Smooth muscle cell (in vitro differentiated cells): ENCODE data around the gene CD300H. TPM values are rescaled to one million over a fixed set of nuclear protein-coding genes. Genes with fewer than 3 reads are reported as not detected.

Experiments used
- polyA plus RNA-seq: library from polyadenylated mRNA; unstranded; fragments of >200 nt; fragmentation: Nextera tagmentation; extraction: Ambion mirVana; gene quantifications from 2 replicates; pipeline ENCODE4 v1.2.1, GENCODE V29; 2016
- total RNA-seq: library from RNA; depleted of rRNA; stranded (reverse); fragments of >200 nt; gene quantifications from 2 replicates; pipeline ENCODE4 v1.2.3, GENCODE V29; 2014

Gene CD300H
- total and polyA plus RNA-seq, 2 experiments from 2014 or later = 0.65 TPM; not detected in 1

Other genes with a start within 250 kb of the CD300H start
- gene KIF19, start 241.3 kb downstream of the CD300H start, total RNA-seq = not detected in 2 replicates
- not detected in 2 replicates for gene KIF19, start 241.3 kb downstream of the CD300H start, polyA plus RNA-seq
- gene BTBD17, start 205.6 kb downstream of the CD300H start, total RNA-seq = not detected in 2 replicates
- not detected in 2 replicates for gene BTBD17, start 205.6 kb downstream of the CD300H start, polyA plus RNA-seq
- not detected in 2 replicates for gene GPR142, start 200.0 kb downstream of the CD300H start, total RNA-seq
- not detected in 2 replicates for gene GPR142, start 200.0 kb downstream of the CD300H start, polyA plus RNA-seq
- gene GPRC5C, start 135.4 kb downstream of the CD300H start, total RNA-seq = 57.0 and 64.5 TPM in 2 replicates
- gene GPRC5C, start 135.4 kb downstream of the CD300H start, polyA plus RNA-seq = 96.9 and 103 TPM in 2 replicates
- gene CD300A, start 100.9 kb downstream of the CD300H start, total RNA-seq = not detected in 2 replicates
- gene CD300A, start 100.9 kb downstream of the CD300H start, polyA plus RNA-seq = 0.76 TPM in 1 of 2 replicates, not detected in the other
- not detected in 2 replicates for gene CD300LB, start 36.0 kb downstream of the CD300H start, total RNA-seq
- gene CD300LB, start 36.0 kb downstream of the CD300H start, polyA plus RNA-seq = not detected in 2 replicates
- gene CD300C, start 21.4 kb downstream of the CD300H start, total RNA-seq = not detected in 2 replicates
- 0.46 TPM in 1 of 2 replicates, not detected in the other for gene CD300C, start 21.4 kb downstream of the CD300H start, polyA plus RNA-seq
- gene CD300LD, start 24.8 kb upstream of the CD300H start, total RNA-seq = not detected in 2 replicates
- not detected in 2 replicates for gene CD300LD, start 24.8 kb upstream of the CD300H start, polyA plus RNA-seq
- gene CD300E, start 56.2 kb upstream of the CD300H start, total RNA-seq = 0.09 TPM in 1 of 2 replicates, not detected in the other
- gene CD300E, start 56.2 kb upstream of the CD300H start, polyA plus RNA-seq = not detected in 2 replicates
- not detected in 2 replicates for gene CD300LF, start 145.4 kb upstream of the CD300H start, total RNA-seq
- gene CD300LF, start 145.4 kb upstream of the CD300H start, polyA plus RNA-seq = not detected in 2 replicates
- gene RAB37, start 169.7 kb upstream of the CD300H start, total RNA-seq = not detected in 2 replicates
- 0.16 TPM in 1 of 2 replicates, not detected in the other for gene RAB37, start 169.7 kb upstream of the CD300H start, polyA plus RNA-seq
- gene NHERF1, start 181.1 kb upstream of the CD300H start, total RNA-seq = 12.4 and 23.2 TPM in 2 replicates
- gene NHERF1, start 181.1 kb upstream of the CD300H start, polyA plus RNA-seq = 31.9 and 38.8 TPM in 2 replicates
- gene NAT9, start 208.8 kb upstream of the CD300H start, total RNA-seq = 21.4 and 23.5 TPM in 2 replicates
- gene NAT9, start 208.8 kb upstream of the CD300H start, polyA plus RNA-seq = 42.5 and 48.3 TPM in 2 replicates